M059J (cell line): ENCODE data around the gene SCGB1C1. TPM values are rescaled to one million over a fixed set of nuclear protein-coding genes. Genes with fewer than 3 reads are reported as not detected.
"Not testable (repeated sequence)": the region's sequence is repeated elsewhere in the genome, so short reads cannot be mapped to it uniquely, and the experiment has no call there.

Experiments
- DNase-seq: peaks from one replicate; pipeline ENCODE4 v3.0.0-alpha.2; 2012; ENCODE audit warnings: low read depth
- total RNA-seq: library from RNA; depleted of rRNA; stranded (reverse); fragments of >200 nt; shearing (Covaris generic); gene quantifications from 2 replicates; pipeline ENCODE4 v1.2.3, GENCODE V29; 2014; rRNA removed

Gene SCGB1C1
- total RNA-seq = not detected in 2 replicates

DNA sequence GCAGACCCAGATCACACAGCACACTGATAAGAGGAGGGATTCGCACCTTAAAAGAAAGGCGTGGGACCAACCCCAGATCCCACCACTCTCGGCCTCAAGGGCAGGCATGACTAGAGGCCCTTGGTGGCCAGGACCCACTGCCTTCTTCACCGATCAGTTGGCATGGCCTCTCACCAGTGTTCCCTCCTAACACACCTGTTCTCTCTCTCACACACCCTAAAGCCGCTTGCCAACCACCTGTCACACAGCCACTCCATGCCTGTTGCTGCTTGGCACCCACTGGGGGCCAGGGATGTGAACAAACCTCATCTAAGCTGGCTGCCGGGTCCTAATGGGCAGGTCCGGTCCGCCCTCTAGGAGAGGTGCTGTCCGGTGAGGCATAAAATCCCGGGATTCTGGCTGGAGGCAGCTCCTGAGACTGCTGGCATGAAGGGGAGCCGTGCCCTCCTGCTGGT, at the start of gene SCGB1C1:
Gene SCGB1C1 (plus strand): TSS at position 405 of the 455 bp plus-strand sequence. CDS start 22 bp downstream, at position 427.
- not testable (repeated sequence) for DNase-seq

DNA sequence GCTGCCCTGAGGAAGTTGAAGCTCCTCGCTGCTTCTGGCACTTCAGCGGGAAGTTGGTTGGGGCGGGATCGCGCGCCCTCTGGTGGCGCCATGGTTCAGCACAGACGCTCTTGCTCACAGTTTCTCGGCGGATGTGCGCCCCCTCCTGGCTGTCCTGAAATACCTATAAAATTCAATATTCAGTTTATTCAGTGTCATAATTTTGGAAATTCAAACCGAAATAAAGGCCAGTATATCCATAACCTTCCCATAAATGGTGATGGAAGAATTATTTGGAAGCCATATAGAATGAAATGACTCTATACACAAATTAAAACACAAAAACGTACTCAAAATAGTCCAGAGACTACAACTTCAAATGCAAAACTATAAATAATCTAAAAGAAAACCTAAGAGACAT, 12.6 kb upstream of the SCGB1C1 start:
- DNase-seq = not testable (repeated sequence)

- DNase-seq = not testable (repeated sequence)
Measured at GRCh38 chr11:189200-189783, 3.6 kb upstream of the SCGB1C1 start.

DNA sequence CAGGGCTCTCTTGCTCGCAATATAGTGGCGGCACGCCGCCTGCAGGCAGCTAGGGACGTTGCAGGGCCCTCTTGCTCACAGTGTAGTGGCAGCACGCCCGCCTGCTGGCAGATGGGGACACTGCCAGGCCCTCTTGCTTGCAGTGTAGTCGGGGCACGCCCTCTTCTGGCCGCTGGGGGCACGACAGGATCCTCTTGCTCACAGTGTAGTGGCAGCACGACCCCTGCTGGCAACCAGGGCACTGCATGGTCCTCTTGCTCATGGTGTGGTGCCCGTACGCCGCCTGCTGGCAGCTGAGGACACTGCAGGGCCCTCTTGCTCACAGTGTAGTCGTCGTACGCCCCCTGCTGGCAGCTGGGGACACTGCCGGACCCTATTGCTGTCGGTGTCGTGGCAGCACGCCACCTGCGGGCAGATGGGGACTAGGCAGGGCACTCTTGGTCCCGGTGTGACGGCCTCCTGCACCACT, 3.0 kb upstream of the SCGB1C1 start:
- DNase-seq = not testable (repeated sequence)

DNA sequence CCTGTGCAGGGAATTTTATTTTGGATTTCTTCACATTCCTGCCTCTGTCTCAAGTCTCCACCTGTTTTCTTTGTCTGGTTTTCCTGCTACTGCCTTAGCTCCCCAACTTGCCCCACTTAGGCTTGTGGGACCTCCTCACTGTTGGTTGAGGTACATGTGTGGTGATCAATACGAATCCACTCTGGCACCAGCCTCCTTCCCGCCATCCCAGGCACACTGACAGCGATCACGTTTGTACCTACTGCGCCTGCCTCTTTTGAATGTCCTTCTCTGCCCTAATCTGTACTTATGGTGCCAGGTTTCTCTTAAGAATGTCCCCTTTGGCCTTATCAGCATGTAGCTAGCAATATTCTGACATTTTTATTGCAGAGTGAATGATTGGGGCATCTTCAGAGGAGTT, 2.3 kb upstream of the SCGB1C1 start:
- not testable (repeated sequence) for DNase-seq

DNA sequence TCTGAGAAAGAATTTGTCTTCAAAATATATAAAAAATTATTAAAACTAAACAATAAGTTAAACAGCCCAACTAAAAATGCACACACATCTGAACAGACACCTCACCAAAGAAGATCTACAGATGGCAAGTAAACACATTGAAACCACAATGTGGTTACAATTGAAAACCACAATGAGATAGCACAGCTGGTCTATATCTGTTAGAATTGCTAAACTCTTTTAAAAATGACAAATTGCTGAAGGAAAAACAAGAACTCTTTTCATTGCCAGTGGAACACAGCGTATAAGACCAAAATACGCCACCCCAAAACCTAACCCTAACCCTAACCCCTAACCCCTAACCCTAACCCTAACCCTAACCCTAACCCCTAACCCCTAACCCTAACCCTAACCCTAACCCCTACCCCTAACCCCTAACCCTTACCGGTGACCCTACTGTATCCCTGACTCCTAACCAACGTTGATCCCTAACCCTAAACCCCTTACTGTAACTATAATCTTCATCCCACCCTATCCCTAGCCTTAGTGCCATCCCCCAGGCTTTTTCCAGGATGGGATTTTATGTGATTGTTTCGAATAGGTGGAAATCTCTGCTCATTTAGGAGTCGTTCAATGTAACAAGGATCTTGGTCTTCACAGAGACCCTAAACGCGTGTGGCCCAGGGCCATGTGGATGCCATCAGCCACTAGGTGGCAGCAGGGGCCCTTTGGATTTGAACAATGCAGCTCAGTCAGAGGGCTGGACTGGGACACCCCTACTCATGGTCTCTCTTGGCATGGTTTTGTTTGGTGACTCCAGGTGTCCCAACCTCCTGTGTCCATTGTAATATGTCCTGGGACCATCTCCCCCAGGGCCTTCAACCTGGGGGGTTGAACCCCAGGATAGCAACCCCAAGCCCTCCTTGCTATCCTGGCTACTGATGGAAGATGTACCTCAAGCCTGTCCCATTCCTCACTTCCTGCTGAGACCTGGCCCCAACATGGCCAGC, 1.1 kb upstream of the SCGB1C1 start:
- not testable (repeated sequence) for DNase-seq

DNA sequence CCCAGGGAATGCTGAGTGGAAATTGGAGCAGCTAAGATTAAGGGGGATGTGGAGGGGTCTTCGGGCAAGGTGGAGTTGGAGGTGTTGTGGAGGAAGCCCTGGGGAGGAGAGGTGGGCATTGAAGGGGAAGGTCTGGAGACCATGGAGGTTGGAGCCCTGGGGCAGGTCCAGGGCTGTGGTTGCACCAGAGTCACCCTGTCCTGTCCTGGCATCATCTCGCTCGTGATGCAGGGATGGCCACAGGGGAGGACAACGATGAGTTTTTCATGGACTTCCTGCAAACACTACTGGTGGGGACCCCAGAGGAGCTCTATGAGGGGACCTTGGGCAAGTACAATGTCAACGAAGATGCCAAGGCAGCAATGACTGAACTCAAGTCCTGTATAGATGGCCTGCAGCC, 603 bp downstream of the SCGB1C1 start:
- DNase-seq = not testable (repeated sequence)

GRCh38 chr11:196786-197731, 4.2 kb downstream of the SCGB1C1 start:
- peak; percentile 30 for DNase-seq

GRCh38 chr11:197741-198235, 4.9 kb downstream of the SCGB1C1 start:
- DNase-seq = no peak

DNA sequence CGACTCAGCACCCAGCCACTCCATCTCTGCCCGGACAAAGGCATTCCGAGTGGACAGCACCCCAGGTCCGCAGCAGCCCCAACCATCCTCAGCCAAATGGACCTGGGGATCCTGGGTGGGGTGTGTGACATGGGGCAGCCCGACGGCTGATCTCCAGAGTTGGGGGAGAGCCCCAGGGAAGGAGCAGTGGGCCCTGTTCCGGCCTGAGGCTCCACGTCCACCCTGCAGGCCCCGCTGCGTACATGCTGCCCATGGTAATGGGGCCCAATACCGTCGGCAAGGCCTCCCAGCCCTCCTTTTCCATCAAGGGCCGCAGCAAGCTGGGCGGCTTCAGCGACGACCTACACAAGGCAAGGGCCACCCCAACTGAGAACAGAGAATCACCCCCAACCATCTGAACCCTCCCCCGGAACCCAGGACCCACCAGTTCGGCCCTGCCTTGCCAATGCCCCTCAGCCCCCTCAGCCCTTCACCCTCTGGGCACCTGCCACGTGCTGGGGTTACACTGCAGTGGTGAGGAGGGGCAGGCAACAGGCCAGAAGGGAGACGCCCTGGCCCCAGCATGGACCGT, 5.4 kb downstream of the SCGB1C1 start:
- no peak for DNase-seq

DNA sequence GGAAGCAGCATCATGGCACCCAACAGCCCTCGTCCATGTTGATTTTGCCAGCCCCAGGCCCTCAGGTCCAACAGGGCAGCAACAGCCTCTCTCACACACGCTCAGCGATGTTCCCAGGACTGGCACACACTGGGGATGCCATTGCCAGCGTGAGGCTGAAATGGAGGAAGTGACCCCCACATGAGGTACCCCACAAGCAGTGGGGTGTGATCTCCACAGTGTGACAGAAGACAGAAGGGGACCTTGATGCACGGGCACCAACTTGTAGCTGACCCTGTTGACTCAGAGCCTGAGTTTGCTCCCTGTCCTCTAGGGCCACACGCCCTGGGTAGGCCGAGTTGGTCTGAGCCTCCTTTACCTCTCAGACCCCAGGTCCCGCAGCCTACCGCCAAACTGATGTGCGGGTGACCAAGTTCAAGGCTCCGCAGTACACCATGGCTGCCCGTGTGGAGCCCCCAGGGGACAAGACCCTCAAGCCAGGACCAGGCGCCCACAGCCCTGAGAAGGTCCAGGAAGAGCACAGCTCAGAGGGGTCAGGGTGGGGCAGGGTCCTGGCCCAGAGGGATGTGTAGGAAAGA, 6.2 kb downstream of the SCGB1C1 start:
- DNase-seq = no peak

DNA sequence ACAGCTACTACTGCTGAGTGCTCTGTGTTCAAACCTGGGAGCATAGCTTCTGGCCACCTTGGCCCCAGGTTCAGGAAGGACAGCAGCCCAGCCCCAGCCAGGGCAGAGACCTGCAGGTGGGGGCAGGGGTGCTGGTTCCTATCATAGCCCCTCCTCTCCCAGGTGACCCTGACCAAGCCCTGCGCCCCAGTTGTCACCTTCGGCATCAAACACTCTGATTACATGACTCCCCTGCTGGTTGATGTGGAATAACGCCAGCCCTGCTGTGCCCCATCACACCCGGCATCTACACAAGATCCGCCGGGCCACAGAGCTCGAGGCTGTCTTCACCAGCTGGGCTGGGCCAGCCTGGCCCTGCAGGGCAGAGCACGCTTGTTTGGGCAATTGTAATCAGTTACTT, 6.9 kb downstream of the SCGB1C1 start:
- DNase-seq = no peak

GRCh38 chr11:200224-201003, 7.5 kb downstream of the SCGB1C1 start:
- DNase-seq = no peak

- DNase-seq = no peak
Measured at GRCh38 chr11:201966-202365, 9.1 kb downstream of the SCGB1C1 start.

DNA sequence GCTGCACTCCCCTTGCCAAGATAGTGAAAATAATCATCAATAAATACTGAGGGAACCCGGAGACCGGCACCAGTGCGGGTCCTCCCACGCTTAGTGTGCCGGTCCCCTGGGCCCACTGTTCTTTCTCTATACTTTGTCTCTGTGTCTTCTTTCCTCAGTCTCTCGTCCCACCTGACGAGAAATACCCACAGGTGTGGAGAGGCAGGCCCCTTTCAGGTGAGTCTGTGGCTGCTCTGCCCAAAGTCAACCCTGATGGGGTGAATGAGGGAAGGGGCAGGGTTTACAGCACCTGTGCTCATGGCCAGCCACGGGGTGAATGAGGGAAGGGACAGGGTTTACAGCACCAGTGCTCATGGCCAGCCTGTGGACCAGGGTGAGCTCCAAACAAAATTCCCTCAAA, 9.6 kb downstream of the SCGB1C1 start:
- no peak for DNase-seq

GRCh38 chr11:203056-203944, 10.4 kb downstream of the SCGB1C1 start:
- no peak for DNase-seq

DNA sequence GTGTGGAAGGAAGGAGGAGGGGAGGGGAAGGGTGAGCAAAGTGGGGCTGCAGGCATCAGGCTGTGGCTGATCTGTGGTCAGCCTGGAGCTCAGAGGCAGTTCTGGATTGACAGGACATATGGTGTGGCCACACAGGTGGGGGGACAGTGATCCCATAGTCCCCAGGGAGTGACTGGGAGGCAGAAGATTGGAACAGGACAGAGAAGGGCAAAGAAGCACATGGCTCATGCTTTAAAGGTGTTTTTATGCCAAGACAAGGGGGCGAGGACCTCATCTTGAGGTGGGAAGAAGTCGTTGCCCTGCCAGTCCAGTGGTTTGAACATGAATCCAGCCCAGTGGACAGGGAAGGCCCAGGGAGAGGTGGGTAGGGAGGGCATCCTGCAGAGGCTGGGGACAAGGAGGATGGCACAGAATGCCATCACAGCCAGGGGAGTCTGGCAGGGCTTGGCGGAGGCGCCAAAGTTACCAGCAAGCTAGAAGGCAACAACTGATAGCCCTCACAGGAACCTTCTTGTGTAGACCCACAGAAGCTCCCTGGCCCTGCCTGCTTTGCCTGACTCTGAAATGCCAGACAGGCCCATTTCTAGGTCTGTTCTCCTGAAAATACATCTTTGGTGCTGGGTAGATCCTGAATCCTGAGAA, 11.2 kb downstream of the SCGB1C1 start:
- no peak for DNase-seq

DNA sequence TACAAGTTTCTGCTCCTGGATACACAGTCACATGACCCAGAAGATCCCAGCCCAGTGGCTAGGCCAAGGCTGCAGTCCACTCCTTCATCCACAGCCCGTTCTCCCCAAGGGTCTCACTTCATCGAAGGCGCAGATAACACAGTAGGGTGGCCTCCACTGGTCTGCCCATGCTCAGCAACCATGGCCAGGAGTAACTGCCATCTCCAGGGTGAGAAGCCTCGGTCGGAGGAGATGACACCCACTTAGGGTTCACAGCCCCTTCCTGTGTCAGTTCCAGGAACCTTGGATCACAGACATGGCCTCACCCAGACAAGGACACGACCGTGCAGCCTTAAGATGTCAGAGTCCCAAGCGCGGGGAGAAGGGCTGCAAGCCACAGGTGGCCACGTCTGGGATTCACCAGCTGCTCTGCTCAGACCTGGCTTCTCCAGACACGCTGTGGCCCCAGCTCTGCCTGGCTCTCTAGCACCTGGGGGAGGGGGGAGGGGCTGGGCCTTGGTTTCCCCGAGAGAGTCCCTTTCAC, 11.8 kb downstream of the SCGB1C1 start:
- no peak for DNase-seq
